GM08714 (cell line): ENCODE measurements around the gene ZBTB12.

Experiments used
- H3K4me3 ChIP-seq: fragments of 200-500 bp; sonication (Bioruptor generic); 2 replicates; pipeline ENCODE4 v1.5.1; 2014; ENCODE audit warnings: mild to moderate bottlenecking, low read length, inconsistent platforms
- ZNF274 ChIP-seq: IDR thresholded peaks from 2 replicates; pipeline ENCODE4 v1.6.1; 2012; ENCODE audit warnings: mild to moderate bottlenecking, low read depth, low read length

The ZBTB12 gene

DNA sequence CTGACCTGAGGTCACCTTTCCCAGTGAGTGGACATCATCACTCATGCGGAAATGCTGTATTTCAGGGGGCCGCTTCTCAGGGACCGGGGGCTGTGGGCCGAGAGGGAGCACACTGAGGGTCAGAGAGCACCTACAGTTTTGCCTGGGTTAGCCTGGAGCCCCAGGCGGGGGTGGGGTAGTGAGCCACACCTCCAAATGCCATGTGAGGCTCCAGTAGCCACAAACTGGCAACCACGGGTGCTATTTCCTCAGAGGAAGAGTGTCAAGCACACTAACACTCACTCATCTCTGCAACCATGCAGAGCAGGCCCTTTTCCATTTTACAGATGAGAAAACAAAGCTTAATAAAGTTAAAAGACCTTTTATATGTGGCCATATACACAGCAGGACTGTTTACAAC, 9.1 kb downstream of the ZBTB12 start:
- H3K4me3 ChIP-seq, result no peak overlapping the region
- TF ChIP-seq ZNF274, result no peak

DNA sequence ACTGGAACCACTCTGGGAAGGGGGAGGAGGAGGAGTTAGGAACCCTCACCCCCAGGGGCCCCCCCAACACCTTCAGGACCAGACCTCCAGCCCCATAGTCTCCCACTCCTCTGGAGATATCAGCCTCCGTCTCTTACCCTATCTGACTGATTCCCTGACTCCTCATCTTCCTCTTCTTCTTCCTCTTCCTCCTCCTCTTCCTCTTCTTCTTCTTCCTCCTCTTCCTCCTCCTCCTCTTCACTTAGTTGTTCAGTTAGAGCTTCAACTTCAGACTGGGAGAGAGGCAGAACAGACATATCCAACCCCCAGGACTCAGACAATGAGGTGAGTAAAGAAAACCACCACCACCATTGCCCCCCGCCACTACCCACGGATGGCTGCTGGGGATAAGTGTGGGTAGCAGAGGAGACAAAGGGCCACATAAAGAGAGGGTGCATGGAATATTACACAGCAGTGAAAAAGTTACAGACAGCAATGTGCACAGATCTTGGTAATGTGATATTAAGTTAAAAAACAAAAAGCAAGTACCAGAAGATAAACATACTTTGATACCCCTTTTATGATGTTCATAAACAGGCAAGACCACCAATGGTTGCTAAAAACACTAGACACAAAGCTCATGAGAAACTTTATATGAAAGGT, 12.4 kb downstream of the ZBTB12 start:
- TF ChIP-seq ZNF274, result no peak
- no peak overlapping the region for H3K4me3 ChIP-seq

DNA sequence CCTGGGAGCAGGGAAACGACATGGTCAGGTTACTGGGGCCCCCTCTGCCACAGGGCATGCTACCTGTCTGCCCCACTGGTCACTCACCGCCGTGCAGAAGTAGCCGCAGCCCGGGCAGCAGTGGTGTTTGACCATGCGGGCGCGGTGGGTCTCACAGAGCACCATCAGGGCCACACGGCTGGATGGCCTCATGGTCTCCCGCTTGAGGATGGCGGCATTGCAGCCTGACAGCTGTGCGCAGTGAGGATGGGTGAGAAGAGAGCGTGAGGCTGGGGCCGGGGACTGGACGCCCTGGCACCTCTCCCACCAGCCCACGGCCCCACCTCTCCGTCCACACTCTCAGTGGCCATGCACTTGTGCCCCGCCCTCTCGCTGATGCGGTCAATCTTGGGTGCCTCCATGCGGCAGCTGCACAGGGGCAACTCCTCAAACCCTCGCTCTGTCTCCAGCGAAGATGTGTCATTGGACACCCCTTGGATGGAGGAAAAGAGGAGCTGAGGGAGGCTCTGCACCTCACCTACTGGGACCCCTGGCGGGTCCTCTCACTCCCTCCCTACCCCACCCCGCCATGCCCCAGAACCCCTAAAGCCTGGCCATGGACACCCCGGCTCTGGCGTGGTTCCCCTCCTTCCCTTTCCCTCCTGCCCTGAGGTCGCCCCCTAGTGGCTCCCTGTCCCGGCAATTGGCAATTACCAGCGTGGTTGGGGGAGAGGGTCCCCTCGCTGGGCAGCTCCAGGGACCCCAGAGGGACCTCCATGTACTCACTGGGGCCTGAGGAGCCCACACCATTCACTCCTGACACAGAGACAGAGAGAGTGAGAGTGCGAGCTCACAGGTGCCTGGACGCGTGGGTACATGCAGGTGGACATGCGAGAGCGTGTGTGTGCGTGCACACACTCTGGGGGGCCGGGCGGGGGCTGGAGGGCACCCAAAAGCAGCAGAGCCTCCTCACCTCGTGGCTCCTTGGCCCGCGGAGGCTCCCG, 13.3 kb downstream of the ZBTB12 start:
- H3K4me3 ChIP-seq, result no peak overlapping the region

DNA sequence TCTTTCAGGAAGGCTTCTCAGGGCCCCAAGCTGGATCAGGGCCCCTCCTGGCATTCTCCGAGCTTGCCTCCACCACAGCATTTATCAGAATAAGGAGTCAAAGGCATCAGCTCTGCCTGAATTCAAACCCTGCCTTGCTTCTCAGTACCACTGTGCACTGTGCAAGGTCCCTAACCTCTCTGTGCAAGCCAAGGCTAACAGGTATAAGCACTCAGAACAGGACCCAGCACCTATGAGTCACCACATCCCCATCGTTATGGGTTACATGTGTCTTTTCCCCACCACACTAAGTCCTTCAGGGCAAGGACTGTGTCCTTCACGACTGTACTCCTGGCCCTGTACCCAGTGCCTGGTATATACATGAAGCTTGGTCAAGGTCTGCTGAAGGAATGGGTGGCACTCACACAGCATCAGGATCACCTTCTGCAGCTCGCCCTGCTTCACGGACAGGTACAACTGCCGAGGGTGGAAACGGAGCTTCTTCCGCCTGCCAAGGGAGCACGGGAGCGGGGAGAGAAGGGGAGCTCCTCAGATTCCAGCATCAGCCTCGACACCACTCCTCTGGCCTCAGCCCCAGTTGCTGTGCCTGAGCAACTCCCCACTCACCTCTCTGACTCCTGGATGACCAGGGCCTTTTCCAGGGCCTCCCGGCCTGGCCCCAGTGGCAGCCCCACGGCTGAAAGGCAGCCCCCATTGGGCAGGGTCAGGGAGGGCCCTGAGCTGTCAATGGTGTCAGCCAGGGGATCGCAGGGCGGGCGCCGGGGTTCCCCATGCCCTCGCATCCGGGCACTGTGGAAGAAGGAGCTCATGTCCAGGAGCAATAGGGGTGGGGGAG, 14.5 kb downstream of the ZBTB12 start:
- H3K4me3 ChIP-seq, result no peak overlapping the region
- TF ChIP-seq ZNF274, result no peak

More for the DNA sequence above, 13.3 kb downstream of the ZBTB12 start:
- no peak for TF ChIP-seq ZNF274

DNA sequence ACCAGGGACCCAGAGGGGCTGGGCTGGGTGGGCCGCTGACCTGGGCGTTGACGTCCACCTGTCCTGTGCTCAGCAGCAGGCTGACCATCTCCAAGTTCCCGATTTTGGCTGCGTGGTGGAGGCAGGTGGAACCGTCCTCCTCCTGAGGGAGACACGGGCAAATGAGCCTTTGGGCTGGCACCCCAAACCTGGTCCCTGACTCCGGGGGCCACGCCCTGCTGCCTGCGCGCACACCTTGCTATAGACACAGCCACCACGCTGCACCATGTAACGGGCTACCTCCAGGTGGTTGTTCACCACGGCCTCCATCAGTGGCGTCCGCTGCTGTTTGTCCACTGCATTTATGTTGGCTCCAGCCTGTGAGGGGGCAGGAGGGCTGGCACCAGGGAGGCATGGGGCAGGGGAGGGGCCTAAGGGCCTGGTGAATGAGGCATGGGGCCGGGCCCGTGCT, 15.3 kb downstream of the ZBTB12 start:
- TF ChIP-seq ZNF274, result no peak
- no peak overlapping the region for H3K4me3 ChIP-seq

DNA sequence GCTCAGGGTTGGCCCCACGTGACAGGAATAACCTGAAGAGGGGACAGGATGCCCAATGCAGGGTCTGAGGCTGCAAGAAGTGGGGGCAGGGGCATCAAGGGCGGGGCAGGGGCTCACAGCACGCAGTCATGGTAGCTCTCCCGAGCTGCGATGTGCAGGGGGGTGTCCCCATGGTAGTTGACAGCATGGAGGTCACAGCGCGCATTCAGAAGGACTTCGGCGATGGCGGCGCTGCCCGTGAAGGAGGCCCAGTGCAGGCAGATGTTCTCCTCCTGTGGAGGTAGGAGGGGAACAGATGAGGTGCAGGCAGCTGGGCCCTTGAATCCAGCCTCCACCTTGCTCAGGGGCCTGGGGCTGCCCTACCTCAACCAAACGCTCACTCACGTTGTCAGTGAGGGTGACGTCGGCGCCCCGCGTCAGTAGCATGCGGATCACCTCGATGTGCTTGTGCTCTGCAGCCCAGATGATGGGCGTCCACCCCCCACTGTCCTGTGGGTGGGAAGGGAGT, 17.3 kb downstream of the ZBTB12 start:
- TF ChIP-seq ZNF274, result no peak

DNA sequence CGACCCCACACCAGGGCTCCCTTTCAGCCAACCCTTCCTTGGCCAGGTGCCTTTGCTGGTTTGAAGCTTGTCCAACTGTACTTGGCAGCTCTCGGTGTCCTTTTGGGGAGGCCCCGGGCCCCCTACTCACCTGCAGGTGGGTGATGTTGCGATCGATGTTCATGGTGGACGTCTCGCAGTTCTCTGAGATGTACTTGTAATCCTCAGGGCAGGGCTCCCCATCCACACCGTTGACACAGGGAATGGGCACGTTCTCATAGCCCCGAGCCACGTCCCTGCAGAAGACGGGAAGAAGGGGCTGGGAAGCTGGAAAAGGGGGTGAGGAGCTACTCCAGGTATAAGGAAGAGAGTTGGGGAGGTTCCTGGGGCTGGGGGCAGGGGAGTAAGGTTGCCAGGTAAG, 18.2 kb downstream of the ZBTB12 start:
- no peak for TF ChIP-seq ZNF274
- no peak overlapping the region for H3K4me3 ChIP-seq

More for the DNA sequence above, 17.3 kb downstream of the ZBTB12 start:
- no peak overlapping the region for H3K4me3 ChIP-seq

DNA sequence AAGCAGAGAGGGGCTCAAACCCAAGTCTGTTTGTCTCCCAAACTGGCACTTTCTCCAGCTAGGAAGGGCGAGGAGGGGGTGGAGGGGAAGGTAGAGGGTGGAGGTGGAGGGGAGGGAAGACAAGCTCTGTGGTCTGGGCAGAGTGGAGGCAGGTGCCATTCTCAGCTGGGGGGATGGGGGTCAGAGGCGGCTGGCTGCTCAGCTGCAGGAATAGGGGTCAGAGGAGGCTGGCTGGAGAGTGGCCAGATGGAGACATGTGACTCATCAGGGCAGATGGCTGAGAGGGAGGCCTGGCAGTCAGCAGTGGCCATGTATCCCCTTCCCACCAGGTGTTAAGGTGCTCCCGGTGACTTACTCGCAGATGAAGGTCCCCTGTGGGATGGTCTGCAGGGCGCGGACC, 19.5 kb downstream of the ZBTB12 start:
- no peak overlapping the region for H3K4me3 ChIP-seq
- TF ChIP-seq ZNF274, result no peak

DNA sequence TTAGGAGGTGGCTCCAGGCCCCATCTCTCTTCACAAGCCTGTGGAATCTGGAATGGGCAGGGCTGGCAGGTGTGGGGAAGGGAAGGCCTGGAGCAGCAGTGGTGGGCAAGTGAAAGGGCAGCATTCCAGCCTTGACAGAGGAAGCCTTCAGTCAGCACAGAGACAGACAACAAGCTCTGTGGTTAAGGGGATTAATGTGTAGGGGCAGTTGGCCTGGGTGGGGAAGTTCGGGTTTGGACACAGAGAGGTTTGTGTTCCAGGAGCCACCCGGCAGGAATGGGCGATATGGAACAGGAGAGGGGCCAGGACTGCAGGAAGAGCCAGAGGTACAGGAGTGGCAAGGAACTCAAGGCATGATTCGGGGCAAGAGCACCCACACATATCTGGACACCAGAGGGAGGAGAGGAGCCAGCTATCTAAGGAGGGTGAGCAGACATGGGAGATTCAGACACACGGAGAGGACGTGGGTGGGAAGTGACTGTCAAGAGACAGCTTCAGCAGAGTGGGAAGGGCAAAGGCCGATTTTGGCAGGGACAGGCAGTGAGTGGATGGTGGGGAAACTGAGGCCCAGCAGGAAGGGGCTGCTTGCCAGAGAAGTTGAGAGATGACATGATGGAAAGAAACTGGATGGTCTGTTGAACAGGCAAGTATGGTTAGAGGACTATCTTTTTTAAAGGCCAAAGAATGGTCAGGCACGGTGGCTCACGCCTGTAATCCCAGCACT, 20.6 kb downstream of the ZBTB12 start:
- TF ChIP-seq ZNF274, result no peak
- H3K4me3 ChIP-seq, result no peak overlapping the region

DNA sequence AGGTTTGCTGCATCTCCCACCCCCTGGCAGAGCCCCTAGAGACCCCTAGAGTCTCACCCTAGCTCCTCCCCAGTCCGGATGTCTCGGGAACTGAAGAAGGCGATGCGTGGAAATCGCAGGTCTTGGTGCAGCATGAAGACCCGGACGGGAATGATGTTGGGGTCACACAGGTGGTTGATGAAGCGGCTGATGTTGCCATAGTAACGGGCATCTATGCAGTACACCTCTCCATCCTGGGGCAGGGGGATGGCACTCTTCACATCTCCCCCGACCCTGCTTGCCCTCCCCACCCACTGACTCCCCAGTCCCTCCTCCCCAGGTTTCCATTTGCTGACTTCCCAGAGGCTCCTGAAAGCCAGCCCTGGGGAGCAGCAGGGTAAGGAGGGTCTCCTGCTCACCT, 21.3 kb downstream of the ZBTB12 start:
- no peak for TF ChIP-seq ZNF274
- H3K4me3 ChIP-seq, result no peak overlapping the region

DNA sequence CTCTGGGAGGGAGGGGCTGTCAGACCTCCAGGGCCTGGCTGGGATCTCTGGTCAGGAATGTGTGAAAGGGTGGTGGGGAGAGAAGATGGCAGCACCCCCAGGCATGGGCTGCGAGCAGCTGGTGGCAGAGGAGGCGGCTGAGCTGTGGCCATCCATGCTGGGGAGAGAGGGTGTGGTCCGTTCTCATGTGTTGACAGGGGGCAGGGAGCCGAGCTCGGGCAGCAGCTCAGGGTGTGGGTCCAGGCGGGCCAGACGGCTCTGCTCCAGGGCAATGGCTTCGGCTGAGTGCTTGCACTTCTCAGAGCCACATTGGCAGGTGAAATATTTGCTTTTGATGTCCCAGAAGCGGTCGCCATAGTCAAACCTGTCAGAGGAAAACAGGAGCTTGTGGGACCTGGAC, 22.0 kb downstream of the ZBTB12 start:
- no peak overlapping the region for H3K4me3 ChIP-seq
- no peak for TF ChIP-seq ZNF274

DNA sequence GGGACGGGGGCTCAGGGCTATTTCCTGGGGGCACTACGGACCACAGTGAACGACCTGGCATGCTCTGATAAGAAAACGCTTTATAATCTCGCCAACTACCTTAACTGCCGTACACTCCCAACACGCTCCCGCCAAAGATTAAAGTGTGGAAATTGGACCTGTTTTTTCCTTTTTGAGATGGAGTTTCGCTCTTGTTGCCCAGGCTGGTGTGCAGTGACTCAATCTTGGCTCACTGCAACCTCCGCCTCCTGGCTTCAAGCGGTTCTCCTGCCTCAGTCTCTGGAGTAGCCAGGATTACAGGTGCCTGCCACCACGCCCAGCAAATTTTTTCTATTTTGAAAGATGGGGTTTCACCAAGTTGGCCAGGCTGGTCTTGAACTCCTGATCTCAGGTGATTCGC, 22.7 kb downstream of the ZBTB12 start:
- H3K4me3 ChIP-seq, result no peak overlapping the region

DNA sequence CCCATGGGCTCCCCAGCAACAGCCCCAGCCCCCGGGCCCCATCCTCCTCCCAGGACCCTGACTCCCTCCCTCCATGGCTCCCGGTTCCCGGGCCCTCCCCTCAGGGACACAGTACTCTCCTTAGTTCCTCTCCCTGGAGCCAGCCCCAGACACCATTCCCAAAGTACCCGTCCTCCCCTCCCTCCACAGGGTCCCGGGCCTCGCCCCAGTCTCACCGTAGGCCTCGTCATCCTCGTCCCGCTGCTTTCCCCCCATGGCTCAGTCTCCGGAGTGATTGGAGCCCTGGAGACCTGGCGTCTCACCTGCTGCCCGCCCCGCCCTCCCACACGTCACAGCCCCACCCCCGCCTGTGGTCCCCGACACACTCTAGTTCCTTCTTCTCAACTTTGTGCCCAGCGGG, 23.2 kb downstream of the ZBTB12 start, which contains the start of gene SLC44A4:
Gene SLC44A4, minus strand, starts transcription at position 272 of the 400 bp plus-strand sequence. Its CDS starts 17 bp downstream, at position 255.
- H3K4me3 ChIP-seq, result no peak within 1 kb of the TSS
- TF ChIP-seq ZNF274, result no peak

More for the DNA sequence above, 22.7 kb downstream of the ZBTB12 start:
- no peak for TF ChIP-seq ZNF274

DNA sequence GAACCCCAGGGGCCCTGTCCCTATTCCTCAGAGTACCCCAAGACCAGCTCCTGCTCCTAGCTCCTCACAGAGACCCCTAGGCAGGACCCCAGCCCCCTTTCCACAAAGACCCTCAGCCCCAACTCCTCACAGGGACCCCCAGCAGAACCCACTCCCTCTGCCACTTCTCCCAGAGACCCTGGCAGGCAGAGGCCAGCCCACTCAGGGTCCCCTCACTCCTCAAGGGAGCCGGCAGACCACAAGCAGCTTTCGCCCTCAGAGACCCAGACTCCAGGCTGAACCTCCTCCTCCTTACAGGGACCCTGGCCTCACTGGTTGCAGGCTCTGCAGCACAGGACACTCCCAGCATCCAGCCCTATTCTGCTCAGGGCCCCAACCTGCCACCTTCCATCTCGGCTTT, 23.7 kb downstream of the ZBTB12 start:
- no peak overlapping the region for H3K4me3 ChIP-seq
- TF ChIP-seq ZNF274, result no peak
